Nucleus accumbens (tissue), 56 donors: Measurements from ENCODE around the gene COLEC11.

Experiments used
- DNase-seq, 56 donors: peaks; one replicate each; lab custom pipeline; 2025; lab: John Stamatoyannopoulos, UW

The COLEC11 gene

DNA sequence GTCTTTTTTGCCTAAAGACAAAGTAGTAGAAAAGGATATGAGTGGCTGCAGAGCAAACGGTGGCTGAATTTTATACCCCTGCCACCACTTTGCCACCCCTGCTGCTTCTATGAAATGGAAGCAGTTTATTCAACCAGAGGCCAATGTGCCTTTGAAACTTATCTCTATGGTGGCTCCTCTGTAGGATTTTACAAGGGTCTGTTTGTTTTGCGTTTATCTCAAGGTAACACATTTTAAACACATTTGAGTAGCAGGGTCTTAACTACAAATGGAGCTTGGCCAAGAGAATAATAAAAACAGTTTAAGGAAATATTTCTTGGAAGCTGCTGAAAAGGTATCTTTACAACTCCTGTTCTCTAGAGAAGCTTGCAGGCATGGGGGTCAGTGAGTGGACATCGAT lies 69.2 kb downstream of the COLEC11 start:
- DNase-seq, result no peak

DNA sequence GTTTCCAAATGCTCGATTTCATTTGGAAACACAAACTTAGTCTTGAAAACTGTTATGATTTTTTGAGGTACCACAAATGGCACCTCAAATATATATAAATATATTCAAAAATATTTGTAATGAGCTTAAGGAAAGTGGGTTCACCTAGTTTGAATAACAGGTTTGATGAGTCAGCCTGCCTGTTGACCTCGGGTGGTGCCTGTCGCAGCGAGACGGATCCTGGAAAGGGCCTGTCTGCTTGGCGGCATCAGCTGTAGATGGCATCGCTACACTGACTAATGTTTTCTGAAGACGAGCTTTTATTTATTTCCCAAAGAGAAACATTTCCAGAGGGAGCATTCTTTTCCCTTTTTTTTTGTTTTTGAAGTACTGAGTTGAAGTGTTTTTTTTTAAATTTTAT lies 70.0 kb downstream of the COLEC11 start:
- DNase-seq, result no peak

DNA sequence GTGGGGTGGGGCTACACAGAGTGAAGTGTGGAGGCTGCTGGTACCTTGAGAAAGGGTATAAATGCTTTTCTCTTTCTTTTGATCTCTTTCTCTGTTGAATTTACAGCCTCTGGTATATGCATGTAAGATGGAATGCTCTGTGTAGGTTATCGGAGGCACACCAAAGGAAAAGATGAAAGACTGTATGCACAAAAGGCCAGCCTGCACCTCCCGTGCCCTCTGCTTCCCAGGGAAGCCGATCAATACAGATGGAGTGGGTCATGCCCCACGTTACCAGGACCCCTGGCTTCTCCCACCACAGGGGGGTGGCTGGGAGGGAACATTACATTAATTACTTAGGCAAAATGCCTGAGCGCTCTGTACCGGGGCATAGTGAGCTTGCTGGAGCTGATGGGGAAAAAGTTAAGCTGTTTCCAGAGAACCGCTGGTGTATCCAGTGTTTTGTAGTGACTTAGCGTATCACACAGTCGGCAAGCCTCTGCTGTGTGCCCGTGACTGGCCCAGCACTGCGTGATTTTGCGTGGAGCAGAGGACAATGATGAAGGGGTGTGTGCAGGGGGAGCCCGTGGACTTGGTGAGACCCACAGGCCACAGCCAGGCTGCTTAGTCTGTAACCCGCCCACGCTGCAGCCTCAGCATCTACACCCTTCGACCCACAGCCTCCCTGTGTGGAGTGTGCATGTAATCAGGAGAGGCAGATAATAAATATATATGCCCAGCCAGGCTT lies 71.1 kb downstream of the COLEC11 start:
- DNase-seq, result no peak

DNA sequence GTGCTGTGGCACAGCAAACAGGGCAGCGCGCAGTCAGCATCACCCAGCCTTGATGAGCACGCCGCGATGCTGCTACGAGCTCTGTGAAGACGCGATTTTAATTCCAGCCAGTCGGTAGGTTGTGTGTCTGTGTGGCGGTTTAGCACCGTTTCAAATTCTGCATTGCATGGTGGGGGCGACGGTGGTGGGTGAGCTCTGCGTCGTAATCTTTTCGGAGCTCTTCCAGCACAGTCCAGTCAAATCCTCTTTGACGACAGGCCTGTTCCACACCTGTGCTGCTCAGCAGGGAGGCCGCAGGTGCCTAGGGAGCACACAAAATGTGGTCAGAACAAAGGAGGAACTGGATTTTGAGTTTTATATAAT lies 71.7 kb downstream of the COLEC11 start:
- no peak for DNase-seq

DNA sequence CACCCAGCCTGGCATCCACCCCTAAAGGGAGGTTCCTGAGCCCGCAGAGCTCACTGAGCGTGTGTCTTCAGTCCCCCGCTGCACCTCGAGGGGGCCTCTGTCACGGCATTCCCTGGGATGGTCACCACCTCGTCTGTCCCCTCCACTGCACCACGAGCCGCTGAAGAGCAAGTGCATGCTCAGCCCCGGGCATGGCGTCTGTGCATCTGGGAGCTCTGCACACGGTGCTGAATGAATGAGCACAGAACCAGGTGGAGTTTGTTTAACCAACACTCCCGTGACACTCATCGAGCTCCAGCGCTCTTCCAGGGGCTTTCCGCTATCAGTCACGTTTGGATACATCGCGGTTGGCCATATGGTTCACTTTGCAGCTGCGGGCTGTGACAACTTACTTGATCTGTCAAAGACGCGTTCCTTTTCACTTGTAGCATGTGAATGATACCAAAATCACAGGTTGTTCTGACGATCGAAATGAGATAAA lies 72.3 kb downstream of the COLEC11 start:
- no peak for DNase-seq

DNA sequence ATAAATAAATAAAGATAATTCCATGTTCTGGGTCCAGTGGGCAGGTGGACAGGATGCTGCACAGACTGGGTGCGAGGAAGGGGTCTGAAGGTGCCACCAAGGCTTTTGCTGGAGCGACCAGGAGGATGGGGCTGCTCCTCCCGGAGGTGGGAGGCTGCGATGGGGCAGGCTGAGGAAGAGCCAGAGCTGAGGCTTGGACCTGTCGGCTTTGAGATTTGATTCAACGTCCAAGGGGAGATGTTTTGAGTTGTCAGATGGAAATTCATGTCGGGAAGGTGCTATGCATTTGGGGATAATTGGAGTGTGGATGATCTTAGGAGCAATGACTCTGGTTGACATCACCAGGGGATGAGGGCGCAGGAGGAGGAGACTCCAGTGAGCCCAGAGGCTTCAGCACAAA lies 74.7 kb downstream of the COLEC11 start:
- DNase-seq, result no peak

DNA sequence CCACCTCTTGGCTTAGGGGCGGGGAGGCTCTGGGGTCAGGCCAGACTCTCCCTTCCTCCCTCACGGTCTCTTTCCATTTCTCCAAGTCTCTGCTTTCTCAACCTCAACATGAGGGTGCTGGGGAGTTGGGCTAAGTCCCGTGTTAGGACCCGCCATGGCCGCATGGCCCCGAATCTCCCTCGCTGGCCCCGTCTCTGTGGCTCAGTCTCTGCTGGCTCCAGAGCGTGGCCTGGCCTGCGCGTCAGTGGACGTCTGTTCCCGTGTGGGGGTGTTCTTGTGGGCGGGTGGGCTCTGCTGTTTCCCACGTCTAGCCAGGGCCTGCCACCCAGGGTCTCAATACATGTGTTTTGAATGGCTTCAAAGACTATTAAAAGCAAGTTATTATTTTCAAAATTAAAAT lies 75.5 kb downstream of the COLEC11 start:
- DNase-seq, result no peak

DNA sequence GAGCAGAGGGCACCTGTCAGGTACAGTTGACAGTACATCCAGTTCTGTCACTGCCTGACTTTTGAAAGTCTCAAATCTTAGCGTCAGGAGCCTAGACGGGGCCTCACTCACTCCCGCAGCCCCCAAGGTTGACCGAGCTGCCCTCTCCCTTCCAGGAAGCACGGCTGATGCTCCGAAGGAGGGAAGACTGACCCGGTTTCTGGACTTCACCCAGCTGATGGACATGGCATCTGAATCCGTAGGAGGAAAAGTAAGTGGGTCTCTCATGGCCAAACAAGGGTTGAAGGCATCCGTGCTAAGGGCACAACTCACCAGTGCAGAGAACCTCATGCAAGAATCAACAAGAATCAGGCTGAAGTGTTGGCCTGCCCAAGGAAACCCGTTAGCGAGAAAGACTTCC lies 76.0 kb downstream of the COLEC11 start:
- no peak for DNase-seq

DNA sequence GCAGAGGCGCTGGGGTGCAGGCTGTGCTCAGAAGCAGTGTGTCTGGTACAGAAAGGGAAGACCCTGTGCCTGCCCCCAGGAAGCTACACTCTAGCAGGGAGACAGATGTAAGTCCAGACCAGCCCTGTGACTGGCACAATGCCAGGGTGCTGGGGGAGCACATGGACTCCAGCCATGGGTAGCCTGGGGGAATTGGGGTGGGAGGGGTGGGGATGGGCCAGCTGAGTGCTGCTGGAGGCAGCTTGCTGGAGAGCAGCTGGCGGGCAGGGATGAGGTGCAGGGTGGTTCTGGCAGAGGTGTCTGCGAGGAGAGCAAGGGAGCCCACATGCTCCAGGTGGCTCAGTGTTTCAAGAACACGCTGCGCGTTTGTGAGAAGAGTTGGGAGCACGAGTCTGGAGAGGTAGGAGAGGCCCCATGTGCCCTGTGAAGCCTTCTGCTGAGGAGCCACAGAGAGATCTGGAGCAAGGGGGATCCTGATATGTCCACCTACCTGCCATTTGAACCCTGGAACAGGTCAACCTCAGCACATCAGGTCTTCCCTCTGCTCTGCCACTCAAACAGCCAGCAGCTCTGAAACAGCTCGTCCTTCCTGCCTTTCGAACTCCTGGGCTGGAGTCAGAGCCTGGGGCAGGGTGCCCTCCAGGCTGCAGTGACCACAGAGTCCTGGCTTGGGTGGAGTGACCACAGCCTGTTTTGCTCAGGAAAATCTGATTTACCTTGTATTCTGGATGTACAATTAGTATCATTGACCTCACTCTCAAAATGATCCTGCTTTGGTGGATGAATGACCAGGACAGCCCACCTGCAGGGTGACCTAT lies 78.2 kb downstream of the COLEC11 start:
- no peak for DNase-seq

DNA sequence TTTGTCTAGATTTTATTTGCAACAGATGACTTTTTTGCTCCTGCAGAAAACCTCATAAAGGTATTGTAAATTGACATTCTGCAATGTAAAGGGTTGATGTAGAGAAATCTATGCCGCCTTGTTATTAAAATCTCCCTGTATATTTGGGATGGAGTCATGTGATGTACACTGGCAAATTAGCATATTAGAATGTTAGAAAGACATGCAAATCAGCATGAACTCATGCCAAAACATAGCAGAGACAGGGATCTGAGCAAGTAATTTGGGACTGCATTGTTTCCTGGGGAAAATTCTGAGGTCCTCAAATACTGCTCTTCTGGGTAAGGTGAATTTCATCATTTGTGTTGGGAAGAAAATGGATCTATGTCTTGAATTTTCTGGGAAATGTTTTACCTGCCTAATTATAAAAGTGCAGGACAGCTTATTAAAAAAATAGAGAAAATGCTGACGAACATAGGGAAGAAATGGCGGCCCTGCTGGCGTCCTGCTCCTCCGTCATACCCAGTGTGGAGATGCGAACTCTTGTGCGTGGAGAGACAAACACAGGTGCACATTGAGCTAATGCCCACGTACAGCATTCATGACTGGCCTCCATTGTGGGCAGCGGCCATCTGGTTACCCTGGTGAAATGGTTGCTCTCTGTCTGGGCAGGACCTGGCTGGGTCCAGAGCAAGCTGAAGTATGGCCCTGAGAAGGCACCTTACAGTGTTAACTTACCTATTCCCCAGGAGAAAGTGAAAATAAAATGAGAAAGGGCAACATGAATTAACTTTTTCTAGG lies 79.3 kb downstream of the COLEC11 start:
- DNase-seq, result no peak

DNA sequence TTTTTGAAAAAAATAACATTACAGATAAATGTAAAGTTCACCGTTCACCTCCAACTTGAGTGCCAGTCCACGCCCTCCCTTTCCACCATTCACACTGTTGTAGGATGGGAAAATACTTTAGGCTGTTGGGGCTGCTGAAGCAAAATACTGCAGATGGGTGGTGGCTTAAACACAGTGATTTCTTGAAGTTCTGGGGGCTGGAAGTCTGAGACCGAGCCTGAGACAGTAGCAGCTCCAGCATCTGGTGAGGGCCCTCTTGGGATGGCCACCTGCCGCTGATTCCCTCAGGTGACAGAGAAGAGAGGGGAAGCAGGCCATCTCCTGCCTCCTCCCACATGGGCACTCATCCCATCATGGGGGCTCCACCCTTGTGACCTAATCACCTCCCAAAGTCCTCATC lies 80.8 kb downstream of the COLEC11 start:
- DNase-seq, result no peak

DNA sequence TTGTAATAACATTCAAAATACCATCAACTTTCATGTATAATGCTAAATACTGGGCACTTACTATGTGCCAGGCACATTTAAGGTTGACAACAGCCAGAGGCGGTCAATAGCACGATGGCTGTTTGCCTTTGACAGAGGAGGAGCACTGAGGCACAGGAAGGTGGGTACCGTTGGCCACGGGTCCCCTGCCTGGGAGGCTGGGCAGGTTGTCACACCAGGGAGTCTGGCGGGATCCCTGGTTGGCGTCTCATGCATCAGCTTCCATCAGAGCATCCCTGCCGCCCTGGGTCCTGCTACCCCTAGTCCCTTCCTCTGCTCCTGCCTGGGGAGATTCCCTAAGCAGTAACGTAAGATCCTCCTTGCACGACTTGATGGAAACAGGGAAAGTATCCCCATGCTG lies 82.5 kb downstream of the COLEC11 start:
- DNase-seq, result no peak

DNA sequence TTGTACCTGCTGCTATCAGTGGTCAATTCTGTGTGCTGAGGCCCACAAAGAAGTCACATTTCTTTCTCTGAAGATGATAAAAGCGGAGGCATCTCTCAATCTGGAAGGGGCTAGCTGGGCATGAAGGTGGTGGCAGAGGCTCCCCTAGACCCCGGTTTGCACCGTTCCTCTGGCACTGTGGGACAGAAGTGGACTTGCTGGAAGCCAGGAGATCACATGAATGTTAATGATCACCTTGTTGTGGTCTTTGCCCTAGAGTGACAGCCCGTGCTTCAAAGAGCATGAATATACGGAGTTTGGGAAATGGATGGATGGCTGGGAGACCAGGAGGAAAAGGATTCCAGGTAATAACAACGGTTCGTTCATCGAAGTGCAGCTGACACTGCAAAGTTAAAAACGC lies 83.3 kb downstream of the COLEC11 start:
- DNase-seq, result no peak

DNA sequence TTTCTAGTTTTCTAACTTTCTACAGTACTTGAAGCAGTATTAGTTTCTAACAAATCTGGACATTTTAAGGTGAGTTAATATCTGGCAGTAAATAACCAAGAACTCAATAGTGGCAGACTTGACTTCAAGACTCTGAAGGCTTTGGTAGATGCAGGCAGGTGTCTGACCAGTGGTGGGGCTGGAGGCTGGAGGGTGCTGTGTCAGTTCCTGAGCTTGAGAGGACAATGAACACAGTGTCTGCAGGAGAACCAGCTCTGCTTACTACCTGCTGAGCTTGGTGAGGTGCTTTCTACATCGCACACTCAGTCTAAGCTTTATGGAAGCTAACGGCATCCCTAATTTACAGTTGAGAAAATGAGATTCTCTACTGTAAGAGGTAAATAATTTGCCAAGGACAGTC lies 84.3 kb downstream of the COLEC11 start:
- no peak for DNase-seq

DNA sequence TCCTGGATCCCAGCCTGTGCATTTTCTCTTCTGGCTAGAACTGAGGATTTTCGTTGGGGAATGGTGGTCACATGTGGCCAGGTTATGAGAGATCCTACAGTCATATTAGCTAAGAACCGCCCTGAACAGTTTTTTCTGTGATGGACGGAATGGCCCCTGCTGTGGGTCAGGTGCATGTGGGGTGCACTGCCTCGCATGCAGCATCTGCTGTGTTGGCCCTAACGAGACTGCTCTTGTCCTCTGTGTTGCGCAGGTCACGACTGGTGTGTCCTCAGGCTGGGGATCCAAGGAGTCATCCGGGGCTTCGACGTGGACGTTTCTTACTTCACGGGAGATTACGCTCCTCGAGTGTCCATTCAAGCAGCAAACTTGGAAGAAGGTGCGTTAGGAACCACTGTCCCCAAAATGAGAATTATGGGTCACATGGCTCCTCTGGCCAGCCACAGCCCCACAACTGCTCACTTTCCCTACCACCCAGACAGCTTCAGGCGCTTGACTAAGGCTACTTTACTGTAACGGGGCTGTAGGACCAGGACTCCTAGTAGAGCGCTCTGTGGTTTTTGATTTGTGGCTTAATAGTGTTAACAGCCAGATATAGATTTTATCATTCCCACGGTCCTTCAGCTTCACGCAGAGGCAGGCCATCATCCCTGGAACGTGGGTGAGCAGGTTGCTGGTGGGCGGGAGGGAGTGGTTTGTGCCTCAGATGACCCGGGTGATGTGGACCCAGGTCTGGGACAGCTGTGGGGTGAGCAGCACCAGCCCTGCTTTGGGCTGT lies 84.9 kb downstream of the COLEC11 start:
- no peak for DNase-seq

DNA sequence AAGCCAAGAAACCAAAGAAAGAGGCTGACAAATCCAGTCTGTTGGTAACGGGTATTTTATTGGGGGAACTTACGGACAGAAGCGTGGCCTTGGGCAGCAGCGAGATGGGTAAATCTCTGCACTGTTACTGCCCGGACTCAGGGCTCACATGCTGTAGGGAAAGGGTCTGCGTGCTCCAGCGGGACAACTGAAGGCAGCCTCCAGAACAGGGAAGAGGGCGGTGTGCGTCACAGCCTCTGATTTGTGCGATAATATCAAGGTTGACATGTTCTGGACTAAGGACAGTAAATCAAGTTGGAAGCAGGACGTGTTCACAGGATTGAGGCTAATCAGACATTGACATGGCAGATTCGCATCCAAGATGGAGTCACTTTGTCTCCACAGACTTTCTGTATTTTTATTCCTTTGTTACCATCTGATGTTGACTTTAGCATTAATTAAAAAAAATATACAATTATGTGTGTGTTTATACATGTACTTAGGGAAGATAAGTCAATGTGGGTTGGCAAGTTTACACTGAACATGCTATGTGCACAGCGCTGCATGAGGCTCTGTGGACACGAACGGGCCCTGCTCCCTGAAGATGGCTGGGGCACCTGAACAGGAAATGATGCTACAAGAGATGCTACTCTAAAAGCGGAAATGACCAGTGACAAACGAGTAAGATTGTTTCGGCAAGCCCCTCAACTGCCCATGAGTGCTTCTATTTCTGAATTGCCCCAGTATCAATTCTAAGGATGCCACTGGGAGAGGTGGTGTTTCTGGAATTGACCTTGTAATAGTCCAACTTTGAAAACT lies 85.8 kb downstream of the COLEC11 start:
- no peak for DNase-seq

DNA sequence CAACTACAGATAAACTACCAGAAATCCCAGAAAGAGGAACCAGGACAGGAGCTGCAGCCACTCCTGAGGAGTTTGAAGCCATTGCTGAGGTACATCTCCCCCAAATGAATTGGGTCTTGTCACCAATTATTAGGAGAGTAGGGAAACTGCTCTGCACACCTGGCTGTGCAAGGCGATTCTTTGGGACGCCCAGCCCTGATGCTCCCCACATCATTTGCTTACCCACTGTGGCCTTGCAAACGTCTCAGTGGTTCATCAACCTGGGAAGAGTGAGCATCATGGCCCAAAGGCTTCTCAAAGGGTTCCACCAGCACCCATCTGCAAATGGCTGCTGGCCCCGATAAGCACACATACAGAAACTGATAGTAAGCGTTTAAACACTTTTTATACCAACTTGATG lies 86.7 kb downstream of the COLEC11 start:
- no peak for DNase-seq

DNA sequence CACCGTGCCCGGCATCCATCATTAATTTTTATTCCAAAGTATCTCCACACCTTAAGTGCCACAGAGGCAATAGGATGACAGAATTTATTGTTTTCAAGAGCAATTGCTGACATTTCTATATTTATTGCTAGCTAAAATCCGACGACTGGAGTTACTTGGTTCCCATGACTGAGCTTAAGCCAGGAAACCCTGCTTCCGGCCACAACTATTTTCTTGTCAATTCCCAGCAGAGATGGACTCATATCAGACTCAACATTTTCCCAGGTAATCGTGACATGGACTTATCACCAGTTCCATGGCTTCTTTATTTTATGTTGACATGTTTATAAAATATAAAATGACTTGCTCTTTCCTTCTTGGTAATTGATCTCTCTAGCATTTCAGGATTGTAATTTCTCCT lies 87.9 kb downstream of the COLEC11 start:
- no peak for DNase-seq

DNA sequence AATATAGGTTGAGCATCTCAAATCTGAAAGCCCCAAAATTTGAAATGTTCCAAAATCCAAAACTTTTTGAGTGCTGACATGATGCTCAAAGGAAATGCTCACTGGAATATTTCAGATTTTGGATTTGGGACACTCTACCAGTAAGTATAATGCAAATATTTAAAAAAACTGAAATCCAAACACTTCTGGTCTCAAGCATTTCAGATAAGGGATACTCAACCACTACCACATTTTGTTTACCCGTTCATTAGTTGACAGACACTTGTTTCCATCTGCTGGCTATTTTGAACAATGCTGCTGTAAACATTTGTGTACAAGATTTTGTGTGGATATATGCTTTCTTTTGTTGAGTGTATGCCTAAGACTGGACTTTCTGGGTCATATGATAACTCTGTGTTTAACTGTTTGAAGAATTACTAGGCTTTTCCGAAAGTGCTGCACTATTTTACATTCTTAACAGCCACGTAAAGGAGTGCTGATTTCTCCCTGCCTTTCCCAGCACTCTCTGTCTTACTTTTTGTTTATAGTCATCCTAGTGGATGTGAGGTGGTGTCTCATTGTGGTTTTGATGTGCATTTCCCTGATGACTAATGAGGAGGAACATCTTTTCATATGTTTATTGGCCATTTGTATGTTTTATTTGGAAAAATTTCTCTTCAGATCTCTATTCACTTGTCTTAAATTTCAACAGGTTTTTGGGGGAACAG lies 89.0 kb downstream of the COLEC11 start:
- DNase-seq, result no peak
